HEK293T (cell line): Measurements from ENCODE around the gene MEF2C.
A peak's percentile ranks its signal among the peaks of the same experiment; 100 is the strongest.

Source experiments
- BHLHE40 ChIP-seq: fragments of 450-650 bp; IDR thresholded peaks from 2 replicates; pipeline ENCODE4 v1.6.1; 2016; ENCODE audit warnings: mild to moderate bottlenecking, moderate library complexity, borderline replicate concordance
- ELF4 ChIP-seq: fragments of 450-650 bp; IDR thresholded peaks from 2 replicates; pipeline ENCODE4 v1.6.1; 2017; ENCODE audit warnings: antibody characterized with exemption
- FOXA1 ChIP-seq: fragments of 450-650 bp; IDR thresholded peaks from 2 replicates; pipeline ENCODE4 v1.6.1; 2016; ENCODE audit warnings: mild to moderate bottlenecking
- FOXK2 ChIP-seq: fragments of 450-650 bp; IDR thresholded peaks from 2 replicates; pipeline ENCODE4 v1.6.1; 2016; ENCODE audit warnings: mild to moderate bottlenecking
- FOXM1 ChIP-seq: fragments of 450-650 bp; IDR thresholded peaks from 2 replicates; pipeline ENCODE4 v1.6.1; 2017; ENCODE audit warnings: mild to moderate bottlenecking, borderline replicate concordance
- L3MBTL2 ChIP-seq: fragments of 450-650 bp; conservative IDR thresholded peaks from 2 replicates; pipeline ENCODE4 v1.6.1; 2016; ENCODE audit warnings: mild to moderate bottlenecking
- NFRKB ChIP-seq: fragments of 450-650 bp; IDR thresholded peaks from 2 replicates; pipeline ENCODE4 v1.6.1; 2016; ENCODE audit warnings: mild to moderate bottlenecking, moderate library complexity
- SP1 ChIP-seq: fragments of 450-650 bp; IDR thresholded peaks from 2 replicates; pipeline ENCODE4 v1.6.1; 2017
- SUZ12 ChIP-seq: fragments of 450-650 bp; IDR thresholded peaks from 2 replicates; pipeline ENCODE4 v1.6.1; 2016; ENCODE audit warnings: mild to moderate bottlenecking
- ZNF384 ChIP-seq: fragments of 450-650 bp; IDR thresholded peaks from 2 replicates; pipeline ENCODE4 v1.6.1; 2016

- TF ChIP-seq SP1 (no peak), FOXK2 (no peak), SUZ12 (no peak), BHLHE40 (no peak), FOXA1 (no peak), ZNF384 (no peak), NFRKB (no peak), FOXM1 (no peak), L3MBTL2 (peak; percentile 17; the same call in 1 of the 2 replicates), ELF4 (no peak)
Observed at GRCh38 chr5:88690409-88691229, 192.4 kb downstream of the MEF2C start.
